D341Med (cell line): ENCODE data around the gene KCTD8.

ENCODE experiments used
- DNase-seq: peaks from one replicate; pipeline ENCODE4 v3.0.0; 2012; ENCODE audit warnings: low spot score

Gene KCTD8

DNA sequence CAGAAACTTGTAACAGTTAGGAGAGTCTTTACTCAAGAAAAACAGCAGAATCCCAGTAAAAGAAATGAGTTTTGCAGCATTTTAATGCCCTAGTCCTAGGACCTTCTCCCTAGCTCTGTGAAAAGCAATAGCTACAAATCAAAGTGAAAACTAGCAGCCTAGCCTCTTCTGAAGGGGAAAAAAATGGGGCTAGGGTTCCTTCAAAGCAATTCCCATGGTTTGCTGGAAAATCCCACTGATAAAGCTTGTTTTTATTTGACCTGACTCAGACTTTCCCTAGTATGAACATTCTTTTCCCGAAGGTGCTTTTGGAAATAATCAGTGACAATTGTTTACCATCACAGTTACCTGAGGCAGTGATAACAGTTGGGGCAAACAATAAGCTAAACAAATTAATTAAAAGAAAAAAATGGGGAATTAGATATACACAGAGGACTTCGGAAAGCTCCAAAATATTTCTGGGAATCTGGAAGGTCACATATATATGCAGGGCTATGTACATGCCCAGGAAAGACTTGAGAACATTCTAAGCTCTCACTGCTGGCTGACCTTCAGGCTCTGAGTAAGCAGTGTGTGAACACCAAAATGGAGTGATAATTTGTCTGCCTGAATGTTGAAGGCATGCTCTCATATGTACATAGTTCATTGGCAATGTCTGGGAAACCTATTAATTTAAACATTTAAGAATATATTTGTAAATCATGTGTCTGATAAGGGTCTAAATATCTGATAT lies 285.9 kb downstream of the KCTD8 start:
- DNase-seq: no peak

DNA sequence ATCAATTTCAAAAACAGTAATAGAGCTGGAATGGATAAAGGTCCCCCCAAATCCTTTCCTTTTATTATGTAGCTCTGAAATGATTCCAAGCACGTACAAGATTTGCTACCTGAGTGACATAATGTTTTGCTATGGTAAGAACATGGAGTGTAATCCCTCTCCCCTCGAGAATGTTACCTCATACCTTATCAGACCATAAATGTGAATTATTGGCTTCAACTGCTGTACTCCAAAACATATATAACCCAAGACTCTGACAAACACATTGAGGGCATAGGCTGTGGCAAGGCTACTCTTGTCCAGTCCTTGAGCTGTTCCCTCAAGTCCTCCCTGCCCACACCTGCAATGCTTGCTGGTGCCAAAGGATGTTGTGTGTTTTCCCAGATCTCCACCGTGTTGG lies 286.9 kb downstream of the KCTD8 start:
- DNase-seq: no peak

DNA sequence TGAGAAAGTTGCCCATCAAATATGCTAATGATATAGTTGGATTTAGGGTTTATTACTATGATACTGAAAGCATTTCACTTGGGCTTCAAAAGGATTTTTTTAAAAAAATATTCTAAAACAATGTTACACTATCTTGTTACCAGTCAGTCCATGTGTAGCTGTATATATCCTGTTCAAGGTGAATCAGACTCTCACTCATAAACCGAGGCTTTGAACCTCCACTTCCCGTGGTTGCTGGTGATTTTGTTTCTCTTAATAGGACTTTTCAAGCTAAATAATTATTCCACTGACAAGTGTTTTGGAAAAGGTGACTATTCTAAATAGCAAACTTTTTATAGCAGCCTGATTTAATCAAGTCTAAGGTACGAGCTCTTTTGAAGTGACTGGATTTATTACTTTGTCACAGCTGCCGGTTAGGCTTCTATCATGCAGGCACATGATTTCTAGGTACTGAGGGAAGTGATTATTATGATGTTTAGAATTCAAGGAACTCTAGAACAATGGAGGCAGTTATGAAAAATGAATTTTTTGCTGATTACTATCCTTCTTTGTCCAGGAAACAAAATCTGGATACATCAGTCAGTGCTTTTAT lies 287.7 kb downstream of the KCTD8 start:
- no peak for DNase-seq

DNA sequence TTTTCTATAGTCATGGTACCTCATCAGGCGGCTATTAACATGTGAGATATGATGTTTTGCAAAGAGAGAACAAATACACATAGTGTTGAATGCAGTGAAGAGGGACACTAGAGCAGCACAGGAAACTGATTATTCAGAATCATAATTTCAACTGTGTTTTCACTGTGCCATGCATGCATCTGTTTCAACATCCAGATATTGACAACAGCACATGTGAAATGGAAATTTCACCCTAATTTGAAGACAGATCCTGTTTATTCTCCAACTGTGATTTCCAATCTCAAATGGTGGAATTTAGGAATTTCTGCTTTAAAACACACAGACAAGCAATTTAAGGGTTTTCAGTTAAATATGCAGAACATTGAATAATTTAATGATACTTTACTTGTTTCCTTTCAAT lies 288.6 kb downstream of the KCTD8 start:
- DNase-seq: no peak

DNA sequence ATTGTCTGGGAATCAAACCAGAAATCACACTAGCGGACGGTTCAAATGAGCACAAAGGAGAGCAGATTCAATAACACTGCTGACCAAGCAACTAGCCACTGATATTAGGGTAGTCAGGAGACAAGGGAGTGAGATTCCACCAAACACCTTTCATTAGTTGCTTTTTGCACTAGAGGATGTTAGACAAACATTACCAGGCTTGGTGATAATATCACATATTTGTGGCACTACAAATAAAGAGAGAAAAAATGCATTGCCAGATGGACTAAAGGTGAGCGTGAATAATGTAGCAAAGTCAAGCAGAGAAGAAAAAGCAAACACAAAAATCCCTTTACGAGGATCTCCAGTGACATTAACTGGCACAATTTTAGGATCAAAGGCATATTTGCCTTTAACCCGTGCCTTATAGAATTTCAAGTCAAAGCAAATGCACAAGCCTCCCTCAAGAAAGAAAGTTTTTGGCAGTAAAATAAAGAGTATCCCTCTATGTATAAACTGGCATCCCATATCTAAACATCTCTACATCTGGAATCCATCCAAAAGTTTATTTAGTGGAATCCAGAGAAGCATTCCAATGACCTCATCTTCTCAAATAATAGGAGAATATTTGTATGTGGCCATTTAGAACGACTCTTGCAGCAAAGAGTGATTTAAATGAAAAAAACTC lies 290.9 kb downstream of the KCTD8 start:
- DNase-seq: no peak

DNA sequence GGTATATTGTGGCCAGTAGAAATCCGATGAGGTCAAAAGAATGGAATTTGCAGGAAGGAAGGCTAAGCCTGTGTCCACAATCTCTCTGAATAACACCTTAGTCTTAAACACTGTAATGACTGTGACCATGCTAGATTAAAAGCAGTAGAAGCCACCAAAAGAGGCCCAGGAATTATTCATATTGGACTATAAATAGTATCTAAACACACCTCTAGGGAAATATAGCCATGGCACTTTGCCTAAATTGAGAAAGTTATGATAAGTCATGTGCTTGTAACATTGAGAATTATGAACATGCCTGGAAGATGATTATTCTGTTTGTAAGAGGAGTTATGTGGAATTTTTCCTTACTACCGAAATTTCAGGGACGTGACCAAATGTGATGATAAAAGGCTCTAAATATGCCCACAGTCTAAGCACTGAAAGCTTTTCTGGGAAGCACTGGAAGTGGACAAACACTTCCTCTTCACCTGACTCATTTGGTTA lies 298.5 kb downstream of the KCTD8 start:
- no peak for DNase-seq

DNA sequence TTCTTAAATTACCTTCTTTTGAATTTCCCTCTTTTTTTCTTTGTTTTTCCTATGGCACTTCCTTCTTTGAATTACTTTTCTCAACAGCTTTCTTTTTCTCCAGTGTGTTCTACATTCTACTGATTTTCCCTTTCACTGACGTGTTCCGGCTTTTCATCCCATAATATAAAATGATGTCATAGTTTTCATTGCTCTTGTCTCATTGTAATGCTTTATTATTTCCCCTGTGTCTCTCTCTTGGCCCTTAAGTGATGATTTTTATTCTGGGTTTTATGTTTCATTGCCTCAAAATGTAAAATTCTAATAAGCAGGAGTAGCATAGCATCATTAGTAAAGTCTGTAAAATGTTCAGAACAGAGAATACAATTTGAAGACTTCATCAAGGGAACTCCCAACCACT lies 299.3 kb downstream of the KCTD8 start:
- no peak for DNase-seq

DNA sequence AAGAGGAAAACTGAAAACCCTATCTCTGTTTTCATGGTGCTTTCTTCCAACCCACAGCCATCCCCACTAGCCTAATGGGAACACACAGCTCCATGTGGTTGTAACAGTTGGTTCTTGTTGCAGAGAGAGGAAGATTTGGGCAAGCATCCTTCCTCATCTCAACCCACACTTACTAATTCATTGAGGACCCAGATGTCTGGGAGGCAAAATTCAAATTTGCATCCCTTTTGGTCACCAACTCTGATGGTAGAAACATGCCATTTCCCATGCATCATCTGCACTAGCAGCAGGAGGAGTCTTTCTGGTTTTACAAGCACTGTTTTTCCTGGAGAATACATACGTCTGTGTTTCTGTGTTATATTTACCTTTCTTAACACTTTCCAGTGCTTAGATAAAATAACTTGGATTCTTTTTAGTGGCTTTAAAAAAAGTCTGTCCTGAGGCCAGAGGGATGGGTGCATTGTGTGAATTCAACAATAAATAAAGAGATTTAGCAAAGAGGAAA lies 301.0 kb downstream of the KCTD8 start:
- DNase-seq: no peak

DNA sequence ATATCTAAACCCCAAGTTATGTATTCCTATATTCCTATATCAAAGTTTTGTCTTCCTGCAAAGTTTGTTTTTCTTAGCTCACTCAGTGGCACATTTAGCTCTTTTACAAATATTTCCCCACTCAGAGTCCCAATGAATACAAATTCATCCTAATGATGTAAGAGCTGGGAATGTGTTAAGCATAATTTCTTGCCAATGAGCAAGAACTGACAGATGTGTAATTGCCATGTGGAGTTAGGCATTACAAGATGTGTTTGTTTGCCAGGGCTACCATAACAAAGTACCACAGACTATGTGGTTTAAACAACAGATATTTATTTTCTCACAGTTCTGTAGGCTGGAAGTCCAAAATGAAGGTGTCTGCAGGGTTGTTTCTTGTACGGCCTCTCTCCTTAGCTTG lies 302.1 kb downstream of the KCTD8 start:
- no peak for DNase-seq

DNA sequence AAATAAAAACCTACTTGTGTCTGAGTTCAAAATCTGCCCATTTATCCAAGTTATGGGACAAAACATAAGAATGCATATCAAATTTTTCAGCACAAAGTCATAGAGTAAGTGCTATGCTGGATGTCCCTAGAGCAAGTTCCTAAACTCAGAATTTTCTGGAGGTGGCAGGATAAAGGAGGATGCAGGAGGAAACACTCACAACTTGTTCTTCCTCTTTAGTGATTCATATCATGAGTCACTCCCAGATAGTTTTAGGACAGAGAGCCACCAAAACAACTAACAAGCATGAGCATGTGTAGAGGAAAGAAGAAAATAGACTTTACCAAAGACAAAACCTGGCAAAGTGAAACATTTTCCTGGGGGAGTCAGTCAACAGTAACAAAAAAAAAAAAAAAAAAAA lies 302.7 kb downstream of the KCTD8 start:
- no peak for DNase-seq

DNA sequence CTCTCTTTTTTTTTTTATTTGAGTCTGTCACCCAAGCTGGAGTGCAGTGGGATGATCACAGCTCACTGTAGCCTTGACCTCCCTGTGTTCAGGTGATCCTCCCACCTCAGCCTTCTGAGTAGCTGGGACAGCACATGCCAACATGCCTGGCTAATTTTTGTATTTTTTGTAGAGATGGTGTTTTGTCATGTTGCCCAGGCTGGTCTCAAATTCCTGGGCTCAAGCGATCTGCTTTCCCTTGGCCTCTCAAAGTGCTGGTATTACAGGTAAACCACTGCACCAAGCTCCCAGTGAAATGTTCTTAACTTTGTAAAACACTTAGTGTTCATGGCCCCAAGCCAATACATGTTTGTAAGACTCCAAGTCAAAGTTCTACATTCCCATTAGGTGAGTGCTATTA lies 316.1 kb downstream of the KCTD8 start:
- no peak for DNase-seq
